NCI-H146 treated with DMSO at 0.1 percent for 48 hours (cell line): Measurements from ENCODE around the gene EPHX1.
"Not testable (repeated sequence)": the region's sequence is repeated elsewhere in the genome, so short reads cannot be mapped to it uniquely, and the experiment has no call there.

ENCODE experiments used
- DNase-seq: peaks from one replicate; lab custom pipeline; 2025; ENCODE audit not compliant: unreplicated experiment; lab: John Stamatoyannopoulos, UW

Gene EPHX1

GRCh38 chr1:225815526-225816178 lies 5.7 kb downstream of the EPHX1 start:
- no peak for DNase-seq

DNA sequence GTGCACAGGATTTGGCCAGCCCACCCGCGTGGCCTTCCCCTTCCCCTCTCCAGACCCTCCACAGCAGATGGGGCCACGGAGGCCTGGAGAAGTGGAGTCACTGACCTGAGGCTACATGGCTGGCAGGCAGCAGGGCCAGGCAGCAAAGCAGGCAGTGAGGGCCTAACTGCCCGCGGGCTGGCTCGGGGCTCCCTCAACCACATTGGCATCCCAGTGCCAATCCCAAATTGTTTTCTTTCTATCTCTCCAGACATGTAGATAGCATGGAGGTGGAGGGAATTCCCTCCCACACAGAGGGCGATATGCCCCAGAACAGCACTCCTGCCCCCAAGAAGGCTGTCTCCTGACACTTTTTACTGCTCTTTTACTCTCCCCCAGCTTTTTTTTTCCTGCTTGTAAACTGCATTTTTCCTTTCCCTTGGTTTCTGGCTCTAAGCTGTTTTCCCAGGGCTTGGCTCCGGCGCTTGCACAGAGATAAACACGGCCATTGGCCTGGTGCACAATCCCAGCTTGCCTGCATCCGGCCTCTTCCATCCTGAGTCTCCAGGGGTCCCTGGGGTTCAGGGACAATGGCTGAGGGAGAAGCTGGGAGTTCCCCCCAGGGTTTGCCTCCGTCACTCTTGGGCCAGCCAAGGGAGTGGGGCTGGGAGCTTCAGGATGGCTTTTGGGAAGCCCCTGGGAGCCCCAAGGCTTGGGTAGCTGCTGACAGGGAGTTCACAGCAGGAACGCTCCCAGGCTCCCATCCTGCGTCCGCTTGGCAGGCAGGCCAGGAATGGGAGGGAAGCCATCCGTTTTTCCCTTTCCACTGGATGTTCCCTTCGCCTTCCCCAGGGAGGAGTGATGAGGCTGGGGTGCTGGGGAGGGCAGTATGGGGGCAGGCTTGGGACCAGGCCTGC lies 7.0 kb downstream of the EPHX1 start:
- DNase-seq = no peak

DNA sequence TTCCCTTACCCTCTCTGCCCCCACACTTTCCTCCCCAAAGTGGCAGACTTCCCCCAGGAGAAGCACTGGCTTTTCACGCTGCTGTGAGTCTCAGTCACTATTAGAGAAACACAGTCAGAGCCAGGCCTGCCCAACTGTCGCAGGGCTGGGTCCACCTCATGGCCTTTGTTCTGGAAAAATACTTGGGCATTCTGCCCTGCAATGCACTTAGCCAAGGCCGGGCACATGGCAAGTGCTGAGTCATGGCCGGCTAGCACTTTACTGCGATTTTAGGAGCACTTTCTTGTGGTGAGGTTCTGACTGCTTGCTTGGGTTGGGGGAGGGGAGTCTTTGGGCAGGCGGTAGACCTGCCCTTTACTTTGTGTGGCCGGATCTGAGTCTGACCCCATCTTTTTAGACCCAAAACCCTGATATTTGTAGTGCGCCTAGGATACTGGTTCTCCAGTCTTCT lies 7.7 kb downstream of the EPHX1 start:
- no peak for DNase-seq

- DNase-seq = no peak
These were observed 8.3 kb downstream of the EPHX1 start for GRCh38 chr1:225818229-225818628.

GRCh38 chr1:225819346-225820192 lies 9.6 kb downstream of the EPHX1 start:
- no peak for DNase-seq

- DNase-seq = no peak
These were observed 10.7 kb downstream of the EPHX1 start for GRCh38 chr1:225820522-225821120.

DNA sequence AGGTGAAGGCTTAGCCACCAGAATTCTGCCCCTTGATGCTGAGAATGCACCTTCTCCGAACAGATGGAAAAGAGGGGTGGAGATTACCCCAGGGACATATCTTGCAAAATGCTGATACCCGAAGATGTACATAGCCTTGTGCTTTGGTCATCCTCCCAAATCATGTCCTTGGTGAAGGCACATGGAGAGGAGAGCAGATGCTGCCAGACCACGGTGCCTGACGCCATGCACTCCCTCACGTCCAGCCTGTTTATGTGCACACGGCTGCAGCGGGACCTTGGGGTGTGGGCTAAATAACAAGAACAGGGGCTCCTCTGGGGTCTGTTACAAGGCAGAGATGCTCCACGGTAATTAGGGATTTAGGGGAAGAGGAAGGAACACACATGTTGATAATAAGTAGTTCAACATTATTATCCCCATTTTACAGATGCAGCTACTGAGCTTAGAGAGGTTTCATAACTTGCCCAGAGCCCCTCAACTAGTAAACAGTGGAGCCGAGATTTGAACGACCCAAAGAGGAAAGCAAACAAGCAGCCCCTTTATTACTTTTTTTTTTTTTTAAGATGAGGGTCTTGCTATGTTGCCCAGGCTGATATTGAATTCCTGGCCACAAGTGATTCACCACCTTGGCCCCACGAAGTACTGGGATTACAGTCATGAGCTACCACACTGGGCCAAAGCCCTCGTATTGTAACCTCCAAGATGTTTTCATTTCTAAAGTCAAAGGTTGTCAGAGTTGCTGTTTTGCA lies 12.9 kb downstream of the EPHX1 start:
- no peak for DNase-seq

GRCh38 chr1:225823811-225824261 lies 13.9 kb downstream of the EPHX1 start:
- DNase-seq = no peak

GRCh38 chr1:225824533-225824941 lies 14.6 kb downstream of the EPHX1 start:
- DNase-seq = peak; percentile 94

GRCh38 chr1:225825078-225825477 lies 15.2 kb downstream of the EPHX1 start:
- peak; percentile 86 for DNase-seq

- peak; percentile 61 for DNase-seq
These were observed 15.7 kb downstream of the EPHX1 start for GRCh38 chr1:225825607-225826007.

- DNase-seq = no peak
These were observed 17.2 kb downstream of the EPHX1 start for GRCh38 chr1:225827076-225827475.

GRCh38 chr1:225828706-225829345 lies 18.9 kb downstream of the EPHX1 start:
- DNase-seq = no peak

- DNase-seq = no peak
These were observed 20.9 kb downstream of the EPHX1 start for GRCh38 chr1:225830841-225831240.

DNA sequence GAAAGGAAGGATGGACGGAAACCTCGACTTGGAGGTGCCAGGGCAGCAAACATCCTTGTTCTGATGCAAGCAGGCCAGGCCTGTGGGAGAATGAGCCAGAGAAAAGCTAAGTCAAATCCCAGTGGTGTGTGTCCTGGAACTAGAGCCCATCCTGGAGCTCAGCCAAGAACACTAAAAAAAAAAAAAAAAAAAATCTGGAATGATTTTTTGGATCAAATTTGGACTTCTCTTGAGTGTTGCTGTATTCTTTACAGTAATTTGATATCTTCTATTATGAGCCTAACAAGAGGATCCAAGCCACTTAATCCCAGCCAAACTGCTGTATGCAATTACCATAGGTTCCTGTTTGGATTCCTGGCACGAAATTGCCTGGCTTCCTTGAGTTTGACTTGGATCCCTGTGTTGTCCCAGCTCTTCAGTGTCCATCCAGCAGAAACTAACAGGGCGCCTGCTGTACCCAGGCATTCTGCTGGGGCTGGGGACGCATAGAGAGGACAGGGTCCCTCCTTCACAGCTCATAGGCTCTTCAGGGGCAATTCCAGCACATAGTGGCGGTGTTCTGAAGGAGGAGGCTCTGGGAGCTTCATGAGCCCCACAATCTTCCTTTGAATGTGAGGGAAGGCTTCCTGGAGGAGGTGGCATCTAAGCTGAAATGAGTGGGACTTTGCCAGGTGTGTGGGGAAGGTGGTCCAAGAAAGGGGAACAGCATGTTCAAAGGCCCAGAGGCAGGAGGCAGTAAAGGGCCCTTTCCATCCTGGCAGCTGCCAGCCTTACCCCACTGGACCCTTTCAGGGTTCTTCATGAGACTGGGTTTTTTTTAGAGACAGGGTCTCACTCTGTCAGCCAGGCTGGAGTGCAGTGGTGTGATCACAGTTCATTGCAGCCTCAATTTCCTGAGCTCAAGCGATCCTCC lies 24.7 kb downstream of the EPHX1 start:
- DNase-seq = no peak

GRCh38 chr1:225835856-225836255 lies 25.9 kb downstream of the EPHX1 start:
- no peak for DNase-seq

- not testable (repeated sequence) for DNase-seq
These were observed 26.4 kb downstream of the EPHX1 start for GRCh38 chr1:225836296-225836695.

DNA sequence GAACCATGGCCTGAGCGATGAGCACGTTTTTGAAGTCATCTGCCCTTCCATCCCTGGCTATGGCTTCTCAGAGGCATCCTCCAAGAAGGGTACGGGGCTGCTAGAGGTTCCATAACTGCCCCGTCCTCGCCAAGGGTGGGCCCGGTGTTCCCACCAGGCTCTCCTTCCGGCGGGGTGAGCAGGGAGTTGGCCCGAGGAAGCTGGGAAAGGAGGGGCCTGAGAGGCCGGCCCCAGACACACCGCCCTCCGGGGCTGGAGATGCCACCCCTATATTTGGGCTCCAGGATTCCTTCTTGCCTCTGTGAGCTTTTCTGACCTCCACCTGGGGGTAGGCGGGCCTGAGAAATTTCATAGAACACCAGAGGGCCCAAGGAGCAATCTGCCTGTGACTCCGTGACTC lies 28.9 kb downstream of the EPHX1 start:
- no peak for DNase-seq

DNA sequence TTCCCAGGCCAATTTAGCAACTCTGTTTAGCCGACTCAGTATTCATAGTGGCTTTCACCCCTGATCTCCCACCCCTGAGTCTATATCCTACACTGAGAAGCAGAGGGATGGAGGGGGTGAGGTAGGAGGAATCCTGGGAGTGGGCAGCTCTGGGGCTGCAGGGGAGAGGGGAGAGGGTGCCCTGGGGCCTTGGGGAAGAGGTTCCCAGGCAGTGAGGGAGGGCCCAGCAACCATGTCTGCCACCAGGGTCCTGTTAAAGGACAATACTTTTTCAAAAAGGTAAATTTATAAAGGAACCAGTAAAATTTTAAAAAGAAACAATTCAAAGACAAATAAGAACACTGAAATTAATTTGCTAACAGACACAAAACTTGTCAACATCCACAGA lies 30.3 kb downstream of the EPHX1 start:
- DNase-seq = no peak
